IMR-90 (cell line): ENCODE measurements around the gene ANKRD6. TPM values are rescaled to one million over a fixed set of nuclear protein-coding genes. Genes with fewer than 3 reads are reported as not detected.

Experiments used
- ATAC-seq: fragments of 200-7000 bp; cut with Tn5 transposase; 2 replicates; pipeline ENCODE4 v1.9.1; 2020; ENCODE audit warnings: low read depth, mild to moderate bottlenecking, moderate library complexity
- BruUV-seq: library from RNA; stranded (reverse); fragments of 400-500 nt; replicated peaks from 2 replicates; lab custom pipeline; 2021; lab: Mats Ljungman, UMichigan
- CTCF ChIA-PET: fragments of 300-600 bp; formaldehyde crosslinking; extraction: SDS; loops from one replicate; lab custom pipeline; 2021; ENCODE audit warnings: antibody characterized with exemption; lab: Yijun Ruan, JAX
- POLR2A ChIA-PET: fragments of 300-600 bp; sonication (Branson Sonifier 250); formaldehyde crosslinking; loops from one replicate; lab custom pipeline; 2022; ENCODE audit warnings: antibody characterized with exemption; ENCODE audit not compliant: unreplicated experiment; lab: Charles Lee
- DNase-seq: peaks from one replicate; pipeline ENCODE4 v3.0.0; 2013
- H2AFZ ChIP-seq: replicated peaks from 2 replicates; pipeline ENCODE3; 2013; ENCODE audit warnings: low read length, mild to moderate bottlenecking; ENCODE audit not compliant: poor library complexity
- H2AK5ac ChIP-seq: 2 replicates; pipeline ENCODE4 v1.6.1; 2013; ENCODE audit warnings: low read depth, low read length, inconsistent platforms
- H2AK9ac ChIP-seq: replicated peaks from 2 replicates; pipeline ENCODE3; 2013; ENCODE audit warnings: mild to moderate bottlenecking, low read depth, low read length, moderate library complexity; ENCODE audit not compliant: poor library complexity
- H2BK120ac ChIP-seq: 2 replicates; pipeline ENCODE4 v1.6.1; 2013; ENCODE audit warnings: low read depth, low read length, inconsistent platforms
- H2BK15ac ChIP-seq: 3 replicates; pipeline ENCODE4 v1.6.1; 2013; ENCODE audit warnings: low read depth, low read length, inconsistent platforms
- H2BK20ac ChIP-seq: 2 replicates; pipeline ENCODE4 v1.6.1; 2013; ENCODE audit warnings: low read depth, mild to moderate bottlenecking, inconsistent platforms, low read length, moderate library complexity
- H2BK5ac ChIP-seq: 2 replicates; pipeline ENCODE4 v1.6.1; 2013; ENCODE audit warnings: mild to moderate bottlenecking, low read depth, low read length, inconsistent platforms; ENCODE audit not compliant: poor library complexity, severe bottlenecking
- H3K14ac ChIP-seq: replicated peaks from 2 replicates; pipeline ENCODE4 v1.6.1; 2013; ENCODE audit warnings: low read depth, low read length, inconsistent platforms
- H3K18ac ChIP-seq: 2 replicates; pipeline ENCODE4 v1.6.1; 2013; ENCODE audit warnings: low read depth, low read length, control low read depth
- H3K23ac ChIP-seq: 2 replicates; pipeline ENCODE4 v1.6.1; 2013; ENCODE audit warnings: low read depth, low read length, inconsistent platforms
- H3K27ac ChIP-seq: 2 replicates; pipeline ENCODE4 v1.5.1; 2013; ENCODE audit warnings: mild to moderate bottlenecking, control low read depth, low read length; ENCODE audit not compliant: insufficient read depth
- H3K27me3 ChIP-seq: 2 replicates; pipeline ENCODE4 v1.6.1; 2013; ENCODE audit warnings: low read length; ENCODE audit not compliant: control insufficient read depth, insufficient read depth
- H3K36me3 ChIP-seq: 2 replicates; pipeline ENCODE4 v1.6.1; 2013; ENCODE audit warnings: low read length, mixed read lengths; ENCODE audit not compliant: control insufficient read depth, insufficient read depth
- H3K4ac ChIP-seq: 2 replicates; pipeline ENCODE4 v1.6.1; 2013; ENCODE audit warnings: low read depth, low read length, inconsistent platforms
- H3K4me1 ChIP-seq: 2 replicates; pipeline ENCODE4 v1.6.1; 2013; ENCODE audit warnings: low read length, mixed read lengths; ENCODE audit not compliant: control insufficient read depth, insufficient read depth
- H3K4me2 ChIP-seq: 2 replicates; pipeline ENCODE4 v1.6.1; 2013; ENCODE audit warnings: low read depth, mild to moderate bottlenecking, control low read depth, low read length, moderate library complexity
- H3K4me3 ChIP-seq: 2 replicates; pipeline ENCODE4 v1.5.1; 2013; ENCODE audit warnings: low read depth, mild to moderate bottlenecking, control low read depth, low read length, moderate library complexity; ENCODE audit not compliant: insufficient read depth
- H3K56ac ChIP-seq: 2 replicates; pipeline ENCODE4 v1.6.1; 2013; ENCODE audit warnings: low read length, inconsistent platforms; ENCODE audit not compliant: insufficient read depth; ENCODE audit errors: extremely low read depth
- H3K79me1 ChIP-seq, 2 experiments: 2 replicates each; pipeline ENCODE4 v1.6.1; 2013; ENCODE audit warnings: low read length in 2 of 2, inconsistent platforms in 1 of 2, low read depth in 1 of 2
- H3K9ac ChIP-seq: 2 replicates; pipeline ENCODE4 v1.6.1; 2013; ENCODE audit warnings: low read depth, low read length, control low read depth
- H3K9me1 ChIP-seq: 2 replicates; pipeline ENCODE4 v1.6.1; 2013; ENCODE audit warnings: low read length, inconsistent platforms; ENCODE audit not compliant: insufficient read depth
- H3K9me3 ChIP-seq: 2 replicates; pipeline ENCODE4 v1.6.1; 2013; ENCODE audit warnings: low read length; ENCODE audit not compliant: control insufficient read depth, insufficient read depth
- H4K20me1 ChIP-seq: 2 replicates; pipeline ENCODE4 v1.6.1; 2013; ENCODE audit warnings: low read length, inconsistent platforms; ENCODE audit not compliant: insufficient read depth
- H4K5ac ChIP-seq: 2 replicates; pipeline ENCODE4 v1.6.1; 2013; ENCODE audit warnings: mild to moderate bottlenecking, low read depth, low read length, control low read depth
- H4K8ac ChIP-seq, 2 experiments: 2 replicates each; pipeline ENCODE4 v1.6.1; 2013; ENCODE audit warnings: low read depth in 2 of 2, low read length in 2 of 2, control low read depth in 1 of 2, inconsistent platforms in 1 of 2
- H4K91ac ChIP-seq: 2 replicates; pipeline ENCODE4 v1.6.1; 2013; ENCODE audit warnings: low read depth, low read length, inconsistent platforms; ENCODE audit not compliant: insufficient read depth
- CEBPB ChIP-seq: IDR thresholded peaks from 2 replicates; pipeline ENCODE4 v1.6.1; 2012; ENCODE audit warnings: low read depth, low read length, improper control_type of control experiment
- CHD1 ChIP-seq: IDR thresholded peaks from 2 replicates; pipeline ENCODE4 v1.6.1; 2012; ENCODE audit warnings: low read depth, low read length, improper control_type of control experiment
- NFE2L2 ChIP-seq: fragments of 150-350 bp; IDR thresholded peaks from 2 replicates; pipeline ENCODE4 v1.6.1; 2016; ENCODE audit warnings: low read depth, mild to moderate bottlenecking, low read length
- POLR2A ChIP-seq: IDR thresholded peaks from 2 replicates; pipeline ENCODE4 v1.6.1; 2012; ENCODE audit warnings: mild to moderate bottlenecking, low read depth, low read length
- RFX5 ChIP-seq: IDR thresholded peaks from 2 replicates; pipeline ENCODE4 v1.8.0; 2012; ENCODE audit warnings: low read depth, mild to moderate bottlenecking, low read length, moderate library complexity
- WGBS, 2 experiments: methylation state at CpG; one replicate each; pipeline versions ENCODE4 v1.1.5 to v1.1.7; 2013; ENCODE audit warnings: missing lambda C conversion rate in 2 of 2; ENCODE audit not compliant: insufficient read length in 1 of 2; ENCODE audit errors: extremely low coverage in 2 of 2; 5-methylcytosine and 5-hydroxymethylcytosine counted together
- dilution Hi-C: fragments of 300-500 bp; cut with HindIII; formaldehyde crosslinking; loops from one replicate; pipeline ENCODE4 v1.14.3; 2018; ENCODE audit warnings: low sequenced_read_pairs; ENCODE audit not compliant: unreplicated experiment
- in situ Hi-C: fragments of 300-500 bp; cut with MboI; formaldehyde crosslinking; loops from 3 replicates; pipeline ENCODE4 v1.14.3; 2019; ENCODE audit warnings: low sequenced_read_pairs, inconsistent platforms, mixed read lengths
- intact Hi-C: fragments of 100-400 bp; cut with micrococcal nuclease; formaldehyde crosslinking; loops from 2 replicates; pipeline ENCODE4 v1.10.0; 2022
- polyA plus RNA-seq, 3 experiments: library from polyadenylated mRNA; depleted of rRNA; stranded (reverse); fragments of >200 nt; gene quantifications; 2 replicates each; pipeline ENCODE4 v1.2.3, GENCODE V29; 2012; ENCODE audit warnings: low replicate concordance in 1 of 3
- total RNA-seq: library from RNA; depleted of rRNA; stranded (reverse); fragments of >200 nt; gene quantifications from 2 replicates; pipeline ENCODE4 v1.2.3, GENCODE V29; 2012

ANKRD6 gene
- total and polyA plus RNA-seq, 2 of the 4 experiments (the other 2 are of a cell fraction) = 0.12 to 0.18 TPM

GRCh38 chr6:89681983-89682564, 249.1 kb downstream of the ANKRD6 start:
- no peaks in the 10 kb centered on the region for H3K79me1 ChIP-seq
- H2BK20ac ChIP-seq = no peak overlapping the region
- H4K8ac ChIP-seq = no peak overlapping the region
- H3K4me3 ChIP-seq = no peak overlapping the region
- no peak overlapping the region for H2AFZ ChIP-seq
- H3K4me1 ChIP-seq = no peaks in the 10 kb centered on the region
- H3K27ac ChIP-seq = no peak overlapping the region
- no peak overlapping the region for H3K23ac ChIP-seq
- H4K5ac ChIP-seq = no peak overlapping the region
- dilution Hi-C loops = no loop called here
- no peak overlapping the region for H3K9ac ChIP-seq
- H3K27me3 ChIP-seq = no peaks in the 10 kb centered on the region
- H2AK5ac ChIP-seq = no peak overlapping the region
- H4K91ac ChIP-seq = no peak overlapping the region
- no TSS peak for BruUV-seq
- in situ Hi-C loops = no loop called here
- H3K18ac ChIP-seq = no peak overlapping the region
- no peak overlapping the region for H2BK5ac ChIP-seq
- intact Hi-C loops = no loop called here
- H3K9me1 ChIP-seq = no peaks in the 10 kb centered on the region
- 100% methylated on average over 3 of the region's 10 CpGs; no CpG with 5 or more reads in 1 of the 2 experiments for WGBS, 2 experiments
- no peak for ATAC-seq
- no peak overlapping the region for H2BK15ac ChIP-seq
- CTCF ChIA-PET = no interaction called here
- no peak for DNase-seq
- POLR2A ChIA-PET = no interaction called here
- H3K9me3 ChIP-seq = no peaks in the 10 kb centered on the region
- H2AK9ac ChIP-seq = no peak overlapping the region
- H3K36me3 ChIP-seq = peaks cover 56% of the 10 kb centered on the region
- no peak overlapping the region for H2BK120ac ChIP-seq
- no peak overlapping the region for H3K4me2 ChIP-seq
- H3K56ac ChIP-seq = no peak overlapping the region
- no peak overlapping the region for H3K4ac ChIP-seq
- TF ChIP-seq CHD1 (no peak), POLR2A (no peak), RFX5 (no peak), NFE2L2 (no peak), CEBPB (no peak)
- H3K14ac ChIP-seq = no peak overlapping the region
- H4K20me1 ChIP-seq = no peaks in the 10 kb centered on the region
